Parathyroid adenoma (tissue), 2 donors: ENCODE measurements around the gene STON2.

Experiments
- H2AFZ ChIP-seq: fragments of 300-600 bp; sonication (generic); one replicate; pipeline ENCODE4 v1.7.0; 2017; ENCODE audit warnings: antibody characterized with exemption, mild to moderate bottlenecking
- H3K27ac ChIP-seq: fragments of 300-600 bp; sonication (generic); one replicate; pipeline ENCODE4 v1.7.0; 2017
- H3K27me3 ChIP-seq: fragments of 300-600 bp; sonication (generic); one replicate; pipeline ENCODE4 v1.7.0; 2017; ENCODE audit warnings: low read length; ENCODE audit not compliant: control insufficient read depth, insufficient read depth
- H3K36me3 ChIP-seq: fragments of 300-600 bp; sonication (generic); one replicate; pipeline ENCODE4 v1.7.0; 2017; ENCODE audit warnings: low read length; ENCODE audit not compliant: control insufficient read depth, insufficient read depth
- H3K4me1 ChIP-seq: fragments of 300-600 bp; sonication (generic); one replicate; pipeline ENCODE4 v1.7.0; 2017; ENCODE audit warnings: control low read depth
- H3K4me2 ChIP-seq: fragments of 300-600 bp; sonication (generic); one replicate; pipeline ENCODE4 v1.7.0; 2017; ENCODE audit warnings: low read length
- H3K4me3 ChIP-seq: fragments of 300-600 bp; sonication (generic); one replicate; pipeline ENCODE4 v1.7.0; 2017; ENCODE audit warnings: low read depth, low read length
- H3K79me2 ChIP-seq: fragments of 300-600 bp; sonication (generic); one replicate; pipeline ENCODE4 v1.7.0; 2017; ENCODE audit warnings: control low read depth
- H3K9ac ChIP-seq: fragments of 300-600 bp; sonication (generic); one replicate; pipeline ENCODE4 v1.7.0; 2017; ENCODE audit warnings: mild to moderate bottlenecking
- H3K9me3 ChIP-seq: fragments of 300-600 bp; sonication (generic); one replicate; pipeline ENCODE4 v1.7.0; 2017; ENCODE audit warnings: low read length; ENCODE audit not compliant: control insufficient read depth
- TF ChIP-seq, protein P1 (sequence below): fragments of 300-600 bp; sonication (generic); IDR thresholded peaks from one replicate; pipeline ENCODE4 v1.7.0; 2017; ENCODE audit warnings: antibody characterized with exemption, mild to moderate bottlenecking
- donor health status: primary hyperparathyroidism.

Gene STON2

DNA sequence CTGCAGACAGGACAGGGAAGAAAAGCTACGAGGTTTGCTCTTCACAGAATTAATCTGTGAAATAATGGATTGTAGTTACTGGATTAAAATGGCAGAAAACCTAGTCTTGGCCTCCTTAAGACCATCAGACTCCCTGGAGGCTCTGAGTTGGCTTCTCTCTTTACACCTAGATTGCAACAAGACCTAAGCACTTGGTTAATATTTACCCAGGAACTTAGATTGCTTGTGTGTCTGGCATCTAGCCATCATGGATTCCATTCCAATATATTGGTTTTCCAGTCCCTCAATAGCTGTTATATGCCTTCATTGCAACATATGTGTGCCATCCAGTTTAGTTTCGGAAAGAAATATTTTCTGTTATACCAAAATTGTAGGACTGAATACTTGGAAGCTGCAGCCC lies 177.4 kb downstream of the STON2 start:
- Histone ChIP-seq H3K9me3 (no peaks in the 10 kb centered on the region), H3K4me1 (peaks cover 4% of the 10 kb centered on the region), H3K4me2 (no peak overlapping the region), H3K27ac (no peak overlapping the region), H3K36me3 (no peaks in the 10 kb centered on the region), H3K79me2 (peaks cover 11% of the 10 kb centered on the region), H2AFZ (no peak overlapping the region), H3K9ac (no peak overlapping the region), H3K4me3 (no peak overlapping the region), H3K27me3 (no peaks in the 10 kb centered on the region)
- TF ChIP-seq, protein P1, sequence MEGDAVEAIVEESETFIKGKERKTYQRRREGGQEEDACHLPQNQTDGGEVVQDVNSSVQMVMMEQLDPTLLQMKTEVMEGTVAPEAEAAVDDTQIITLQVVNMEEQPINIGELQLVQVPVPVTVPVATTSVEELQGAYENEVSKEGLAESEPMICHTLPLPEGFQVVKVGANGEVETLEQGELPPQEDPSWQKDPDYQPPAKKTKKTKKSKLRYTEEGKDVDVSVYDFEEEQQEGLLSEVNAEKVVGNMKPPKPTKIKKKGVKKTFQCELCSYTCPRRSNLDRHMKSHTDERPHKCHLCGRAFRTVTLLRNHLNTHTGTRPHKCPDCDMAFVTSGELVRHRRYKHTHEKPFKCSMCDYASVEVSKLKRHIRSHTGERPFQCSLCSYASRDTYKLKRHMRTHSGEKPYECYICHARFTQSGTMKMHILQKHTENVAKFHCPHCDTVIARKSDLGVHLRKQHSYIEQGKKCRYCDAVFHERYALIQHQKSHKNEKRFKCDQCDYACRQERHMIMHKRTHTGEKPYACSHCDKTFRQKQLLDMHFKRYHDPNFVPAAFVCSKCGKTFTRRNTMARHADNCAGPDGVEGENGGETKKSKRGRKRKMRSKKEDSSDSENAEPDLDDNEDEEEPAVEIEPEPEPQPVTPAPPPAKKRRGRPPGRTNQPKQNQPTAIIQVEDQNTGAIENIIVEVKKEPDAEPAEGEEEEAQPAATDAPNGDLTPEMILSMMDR: no peak

DNA sequence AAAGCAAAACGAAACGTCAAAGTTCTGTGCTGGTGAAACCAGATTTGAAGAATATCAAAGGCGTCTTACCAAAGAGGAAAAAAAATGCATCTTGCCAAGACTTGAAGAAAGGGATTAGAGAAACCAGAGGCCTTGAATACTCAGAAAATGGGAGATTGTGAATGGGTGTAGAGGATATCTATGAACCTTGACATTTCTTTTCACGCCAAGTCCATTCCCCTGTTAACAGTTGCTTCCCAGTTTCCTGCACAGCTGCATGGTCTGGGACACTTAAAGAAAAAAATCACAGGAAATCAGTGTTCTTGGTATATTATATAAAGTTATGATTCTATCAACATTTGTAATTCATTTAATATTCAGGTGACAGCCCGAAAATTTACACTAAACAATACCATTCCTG lies 178.0 kb downstream of the STON2 start:
- no peaks in the 10 kb centered on the region for H3K36me3 ChIP-seq
- no peak overlapping the region for H3K4me2 ChIP-seq
- peak overlapping the region; percentile 92 for H3K4me3 ChIP-seq
- H3K27me3 ChIP-seq: no peaks in the 10 kb centered on the region
- TF ChIP-seq, protein P1: no peak
- peaks cover 4% of the 10 kb centered on the region for H3K4me1 ChIP-seq
- peak overlapping the region; percentile 93 for H3K27ac ChIP-seq
- H2AFZ ChIP-seq: peak overlapping the region; percentile 84
- no peaks in the 10 kb centered on the region for H3K9me3 ChIP-seq
- peaks cover 14% of the 10 kb centered on the region for H3K79me2 ChIP-seq
- no peak overlapping the region for H3K9ac ChIP-seq

DNA sequence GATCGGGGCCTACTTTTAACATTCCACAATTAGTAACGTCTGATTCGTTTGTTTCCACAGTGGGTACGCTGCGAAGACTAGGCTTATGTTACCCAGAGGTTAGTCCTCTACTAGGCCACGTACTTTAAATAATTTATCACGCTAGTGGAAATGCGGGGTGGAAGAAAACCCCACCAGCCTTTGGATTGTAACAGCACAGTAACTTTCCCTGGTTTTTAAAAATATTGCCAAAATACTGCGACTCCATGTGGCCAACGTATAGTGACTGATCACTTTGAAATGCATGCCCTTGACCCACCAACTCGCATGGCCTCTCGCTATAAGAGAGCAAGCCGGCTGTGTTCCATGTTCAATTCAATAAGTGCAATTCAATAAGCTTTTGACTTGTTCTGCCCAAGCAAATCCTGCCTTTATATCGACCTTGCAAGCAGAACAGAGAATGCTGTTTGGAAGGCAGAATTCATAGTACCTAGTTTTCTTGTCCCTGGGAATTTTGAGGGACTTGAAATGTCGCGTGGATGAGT lies 178.5 kb downstream of the STON2 start:
- H3K79me2 ChIP-seq: peaks cover 18% of the 10 kb centered on the region
- TF ChIP-seq, protein P1: no peak
- peak overlapping the region; percentile 93 for H3K27ac ChIP-seq
- H3K9me3 ChIP-seq: no peaks in the 10 kb centered on the region
- H3K4me1 ChIP-seq: peaks cover 4% of the 10 kb centered on the region
- H3K9ac ChIP-seq: no peak overlapping the region
- H3K4me2 ChIP-seq: peak overlapping the region; percentile 84
- H3K4me3 ChIP-seq: peak overlapping the region; percentile 92
- peak overlapping the region; percentile 84 for H2AFZ ChIP-seq
- no peaks in the 10 kb centered on the region for H3K27me3 ChIP-seq
- H3K36me3 ChIP-seq: no peaks in the 10 kb centered on the region

DNA sequence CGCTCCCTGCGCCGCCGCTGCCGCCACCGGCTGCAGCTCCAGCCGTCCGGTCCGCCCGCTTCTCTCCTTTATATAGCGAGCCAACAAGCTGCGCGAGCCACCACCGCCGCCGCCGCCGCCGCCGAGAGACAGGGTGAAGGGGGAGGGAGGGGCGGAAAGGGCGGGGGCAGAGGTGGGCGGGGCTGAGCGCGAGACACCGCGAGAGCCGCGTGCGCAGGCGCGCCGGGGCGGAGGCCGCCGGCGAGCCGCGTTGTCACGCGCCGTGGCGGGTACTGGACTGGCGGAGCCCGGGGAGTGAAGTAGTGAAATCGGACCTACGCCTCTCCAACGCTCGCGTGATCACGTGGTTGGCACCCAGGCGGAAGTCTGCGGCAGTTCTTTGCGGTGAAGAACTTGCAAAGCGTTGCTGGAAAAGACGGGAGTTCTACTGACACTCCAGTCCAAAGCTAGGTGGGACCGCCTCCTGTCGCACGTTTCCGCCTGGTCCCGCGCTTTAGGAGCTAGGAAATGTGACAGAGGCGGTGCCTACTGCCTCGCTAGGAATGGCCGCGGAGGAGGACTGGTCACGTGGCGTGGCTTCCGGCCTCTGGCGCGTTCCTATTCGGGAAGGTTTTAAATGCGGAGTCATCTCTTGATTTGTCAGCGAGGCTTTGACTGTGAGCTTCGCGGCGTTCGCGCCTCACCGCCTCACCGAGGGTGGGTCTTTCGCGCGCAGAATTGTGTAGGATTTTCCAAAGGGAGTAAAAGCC lies 179.1 kb downstream of the STON2 start, which contains the start of gene GTF2A1:
Gene GTF2A1, minus strand, starts transcription at position 130 of the 749 bp plus-strand sequence. CDS start 441 bp downstream, outside the sequence.
- peak within 1 kb of the TSS; percentile 82 for H3K9ac ChIP-seq
- no peaks in the 10 kb centered on the region for H3K36me3 ChIP-seq
- H3K27me3 ChIP-seq: no peaks in the 10 kb centered on the region
- H2AFZ ChIP-seq: peak within 1 kb of the TSS; percentile 89
- H3K9me3 ChIP-seq: no peaks in the 10 kb centered on the region
- TF ChIP-seq, protein P1: no peak
- H3K79me2 ChIP-seq: peaks cover 19% of the 10 kb centered on the region
- H3K4me1 ChIP-seq: peaks cover 4% of the 10 kb centered on the region
- H3K4me3 ChIP-seq: peak within 1 kb of the TSS; percentile 92
- peak within 1 kb of the TSS; percentile 95 for H3K27ac ChIP-seq
- H3K4me2 ChIP-seq: peak within 1 kb of the TSS; percentile 84

DNA sequence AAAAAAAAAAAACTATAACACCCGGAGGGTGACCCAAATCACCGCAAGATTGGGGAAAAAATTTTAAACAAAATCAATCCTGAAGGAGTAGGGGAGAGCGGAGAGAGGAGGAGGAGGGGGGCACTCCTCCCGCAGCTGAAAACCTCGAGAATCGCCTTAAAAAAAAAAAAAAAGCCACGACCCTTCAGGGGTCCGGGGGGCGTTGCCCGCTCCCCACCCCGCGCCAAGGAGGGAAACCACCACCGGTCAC lies 179.6 kb downstream of the STON2 start:
- Histone ChIP-seq H3K9ac (peak overlapping the region; percentile 73), H3K27me3 (no peaks in the 10 kb centered on the region), H3K9me3 (no peaks in the 10 kb centered on the region), H3K4me1 (peaks cover 4% of the 10 kb centered on the region), H3K4me2 (peak overlapping the region; percentile 71), H2AFZ (peak overlapping the region; percentile 73), H3K36me3 (no peaks in the 10 kb centered on the region), H3K27ac (peak overlapping the region; percentile 93), H3K4me3 (peak overlapping the region; percentile 92), H3K79me2 (peaks cover 24% of the 10 kb centered on the region)
- TF ChIP-seq, protein P1: no peak
